Renal cortical epithelial cell (primary cell): Measurements from ENCODE around the gene GHR. TPM values are rescaled to one million over a fixed set of nuclear protein-coding genes. Genes with fewer than 3 reads are reported as not detected.
"Not testable (repeated sequence)": the region's sequence is repeated elsewhere in the genome, so short reads cannot be mapped to it uniquely, and the experiment has no call there.

Experiments used
- DNase-seq: peaks from one replicate; pipeline ENCODE4 v3.0.0-alpha.2; 2011; ENCODE audit warnings: low read depth
- total RNA-seq: library from RNA; depleted of rRNA; stranded (reverse); fragments of >200 nt; gene quantifications from 2 replicates; pipeline ENCODE4 v1.2.3, GENCODE V29; 2014

Gene GHR
- total RNA-seq, 1 donor from 2014 or later = 0.55 TPM

- DNase-seq = peak; percentile 42
Measured at GRCh38 chr5:42715785-42716184, 292.5 kb downstream of the GHR start.

GRCh38 chr5:42718591-42718990 is 295.4 kb downstream of the GHR start:
- peak; percentile 78 for DNase-seq

GRCh38 chr5:42719034-42719433 is 295.8 kb downstream of the GHR start:
- peak; percentile 7 for DNase-seq

GRCh38 chr5:42720251-42720650 is 297.0 kb downstream of the GHR start:
- DNase-seq = no peak

- DNase-seq = peak; percentile 4
Measured at GRCh38 chr5:42721484-42721883, 298.2 kb downstream of the GHR start.

GRCh38 chr5:42734531-42735058 is 311.4 kb downstream of the GHR start:
- not testable (repeated sequence) for DNase-seq

GRCh38 chr5:42740920-42741319 is 317.7 kb downstream of the GHR start:
- DNase-seq = no peak

GRCh38 chr5:42745426-42745825 is 322.2 kb downstream of the GHR start:
- DNase-seq = no peak

- no peak for DNase-seq
Measured at GRCh38 chr5:42745856-42746255, 322.6 kb downstream of the GHR start.

GRCh38 chr5:42749020-42749419 is 325.8 kb downstream of the GHR start:
- DNase-seq = no peak

GRCh38 chr5:42750507-42750906 is 327.3 kb downstream of the GHR start:
- DNase-seq = no peak

- DNase-seq = no peak
Measured at GRCh38 chr5:42751044-42751443, 327.8 kb downstream of the GHR start.

- DNase-seq = no peak
Measured at GRCh38 chr5:42753099-42753498, 329.9 kb downstream of the GHR start.

GRCh38 chr5:42756606-42757601 is 333.7 kb downstream of the GHR start, which contains the start of gene CCDC152:
CCDC152 (plus strand) TSS chr5:42756818; CDS start chr5:42759122, 2,304 bp downstream.
- DNase-seq = peak; percentile 65

GRCh38 chr5:42759456-42759855 is 336.2 kb downstream of the GHR start:
- DNase-seq = peak; percentile 11

- DNase-seq = no peak
Measured at GRCh38 chr5:42760426-42760825, 337.2 kb downstream of the GHR start.

- DNase-seq = no peak
Measured at GRCh38 chr5:42761791-42762190, 338.6 kb downstream of the GHR start.

GRCh38 chr5:42767491-42768105 is 344.4 kb downstream of the GHR start:
- peak; percentile 38 for DNase-seq

GRCh38 chr5:42768106-42768504 is 344.9 kb downstream of the GHR start:
- no peak for DNase-seq

- no peak for DNase-seq
Measured at GRCh38 chr5:42770003-42770402, 346.8 kb downstream of the GHR start.
